Breast epithelium (tissue), 3 donors: Measurements from ENCODE around the gene RDH11.

ENCODE experiments used
- POLR2A ChIP-seq: fragments of 450-650 bp; IDR thresholded peaks from one replicate; pipeline ENCODE4 v1.6.1; 2016; ENCODE audit warnings: antibody characterized with exemption, mild to moderate bottlenecking, moderate library complexity
- POLR2AphosphoS5 ChIP-seq, 3 donors: sonication (generic); formaldehyde crosslinking; IDR thresholded peaks; one replicate each; pipeline ENCODE4 v1.6.1; 2017; ENCODE audit warnings: antibody characterized with exemption in 3 of 3
- TF ChIP-seq, protein P1 (sequence below), 3 donors: fragments of 450-650 bp; IDR thresholded peaks; one replicate each; pipeline ENCODE4 v1.5.1; 2016 to 2017; ENCODE audit warnings: antibody characterized with exemption in 3 of 3, mild to moderate bottlenecking in 3 of 3, moderate library complexity in 3 of 3

DNA sequence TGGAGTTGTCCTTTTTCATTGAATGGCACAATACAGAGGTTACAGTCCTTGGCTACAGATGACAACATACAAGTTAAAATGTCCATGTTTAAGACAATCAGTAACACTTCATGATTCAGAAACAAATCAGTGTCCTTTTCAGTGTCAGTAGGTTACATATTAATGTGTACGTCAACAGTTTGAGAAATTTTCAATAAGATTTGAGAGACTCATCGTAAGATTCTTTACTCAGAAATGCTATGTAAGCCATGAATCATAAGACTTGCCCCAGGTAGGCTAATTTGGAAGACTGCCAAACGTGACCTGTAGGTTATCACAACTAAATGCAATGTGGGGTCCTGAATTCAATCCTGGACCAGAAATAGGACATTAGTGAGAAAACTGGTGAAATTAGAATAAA, 9.6 kb upstream of the RDH11 start:
- TF ChIP-seq, protein P1, sequence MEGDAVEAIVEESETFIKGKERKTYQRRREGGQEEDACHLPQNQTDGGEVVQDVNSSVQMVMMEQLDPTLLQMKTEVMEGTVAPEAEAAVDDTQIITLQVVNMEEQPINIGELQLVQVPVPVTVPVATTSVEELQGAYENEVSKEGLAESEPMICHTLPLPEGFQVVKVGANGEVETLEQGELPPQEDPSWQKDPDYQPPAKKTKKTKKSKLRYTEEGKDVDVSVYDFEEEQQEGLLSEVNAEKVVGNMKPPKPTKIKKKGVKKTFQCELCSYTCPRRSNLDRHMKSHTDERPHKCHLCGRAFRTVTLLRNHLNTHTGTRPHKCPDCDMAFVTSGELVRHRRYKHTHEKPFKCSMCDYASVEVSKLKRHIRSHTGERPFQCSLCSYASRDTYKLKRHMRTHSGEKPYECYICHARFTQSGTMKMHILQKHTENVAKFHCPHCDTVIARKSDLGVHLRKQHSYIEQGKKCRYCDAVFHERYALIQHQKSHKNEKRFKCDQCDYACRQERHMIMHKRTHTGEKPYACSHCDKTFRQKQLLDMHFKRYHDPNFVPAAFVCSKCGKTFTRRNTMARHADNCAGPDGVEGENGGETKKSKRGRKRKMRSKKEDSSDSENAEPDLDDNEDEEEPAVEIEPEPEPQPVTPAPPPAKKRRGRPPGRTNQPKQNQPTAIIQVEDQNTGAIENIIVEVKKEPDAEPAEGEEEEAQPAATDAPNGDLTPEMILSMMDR (IDR thresholded peaks at IDR 0.05): no peak
- TF ChIP-seq POLR2A: no peak
- no peak for TF ChIP-seq POLR2AphosphoS5 (IDR thresholded peaks at IDR 0.05)
